ENCODE measurements around the gene TMEM198. TPM values are rescaled to one million over a fixed set of nuclear protein-coding genes. Genes with fewer than 3 reads are reported as not detected.

Gene TMEM198
- total and polyA plus RNA-seq, 9 of the 15 experiments (the other 6 are each of a cell fraction or from before 2014, with no cell fraction given): 0.03 to 3.8 (median 1.0) TPM

- TF ChIP-seq, protein P1, sequence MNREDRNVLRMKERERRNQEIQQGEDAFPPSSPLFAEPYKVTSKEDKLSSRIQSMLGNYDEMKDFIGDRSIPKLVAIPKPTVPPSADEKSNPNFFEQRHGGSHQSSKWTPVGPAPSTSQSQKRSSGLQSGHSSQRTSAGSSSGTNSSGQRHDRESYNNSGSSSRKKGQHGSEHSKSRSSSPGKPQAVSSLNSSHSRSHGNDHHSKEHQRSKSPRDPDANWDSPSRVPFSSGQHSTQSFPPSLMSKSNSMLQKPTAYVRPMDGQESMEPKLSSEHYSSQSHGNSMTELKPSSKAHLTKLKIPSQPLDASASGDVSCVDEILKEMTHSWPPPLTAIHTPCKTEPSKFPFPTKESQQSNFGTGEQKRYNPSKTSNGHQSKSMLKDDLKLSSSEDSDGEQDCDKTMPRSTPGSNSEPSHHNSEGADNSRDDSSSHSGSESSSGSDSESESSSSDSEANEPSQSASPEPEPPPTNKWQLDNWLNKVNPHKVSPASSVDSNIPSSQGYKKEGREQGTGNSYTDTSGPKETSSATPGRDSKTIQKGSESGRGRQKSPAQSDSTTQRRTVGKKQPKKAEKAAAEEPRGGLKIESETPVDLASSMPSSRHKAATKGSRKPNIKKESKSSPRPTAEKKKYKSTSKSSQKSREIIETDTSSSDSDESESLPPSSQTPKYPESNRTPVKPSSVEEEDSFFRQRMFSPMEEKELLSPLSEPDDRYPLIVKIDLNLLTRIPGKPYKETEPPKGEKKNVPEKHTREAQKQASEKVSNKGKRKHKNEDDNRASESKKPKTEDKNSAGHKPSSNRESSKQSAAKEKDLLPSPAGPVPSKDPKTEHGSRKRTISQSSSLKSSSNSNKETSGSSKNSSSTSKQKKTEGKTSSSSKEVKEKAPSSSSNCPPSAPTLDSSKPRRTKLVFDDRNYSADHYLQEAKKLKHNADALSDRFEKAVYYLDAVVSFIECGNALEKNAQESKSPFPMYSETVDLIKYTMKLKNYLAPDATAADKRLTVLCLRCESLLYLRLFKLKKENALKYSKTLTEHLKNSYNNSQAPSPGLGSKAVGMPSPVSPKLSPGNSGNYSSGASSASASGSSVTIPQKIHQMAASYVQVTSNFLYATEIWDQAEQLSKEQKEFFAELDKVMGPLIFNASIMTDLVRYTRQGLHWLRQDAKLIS (CRISPR knock-in tag; IDR thresholded peaks at IDR 0.05): no peak
- TF ChIP-seq ZNF830 (CRISPR knock-in tag; IDR thresholded peaks at IDR 0.05): no peak
- peak; percentile 12; the same call in 1 of the 2 replicates for TF ChIP-seq CREB1 (IDR thresholded peaks at IDR 0.05)
- no peak for TF ChIP-seq CREB1 (CRISPR knock-in tag; IDR thresholded peaks at IDR 0.05)
- TF ChIP-seq DDX20 (tag; IDR thresholded peaks at IDR 0.05; ENCODE audit: low read depth): no peak
- no peak for TF ChIP-seq TSC22D4 (tag; IDR thresholded peaks at IDR 0.05)
- TF ChIP-seq SRSF7 (optimal IDR thresholded peaks at IDR 0.05; ENCODE audit: low read depth, low read length): no peak
- peak in 1 of 3 experiments; percentile 47; a peak in 1 of 6 replicates for TF ChIP-seq ZBTB11 (CRISPR knock-in tag; IDR thresholded peaks at IDR 0.05)
- TF ChIP-seq CBFA2T2 (conservative IDR thresholded peaks at IDR 0.05): peak; percentile 91
- no peak for TF ChIP-seq ZC3H4 (CRISPR knock-in tag; IDR thresholded peaks at IDR 0.05; ENCODE audit: borderline replicate concordance)
- no peak for TF ChIP-seq ZNF77 (CRISPR knock-in tag; IDR thresholded peaks at IDR 0.05)
- TF ChIP-seq RBM15 (IDR thresholded peaks at IDR 0.05; ENCODE audit: insufficient read depth, low read length): no peak
- TF ChIP-seq FOXA3 (CRISPR knock-in tag; conservative IDR thresholded peaks at IDR 0.05 in 1 of 2, IDR thresholded peaks at IDR 0.05 in 1 of 2): no peak
- 0 out of 2 replicates have a peak, but pooled peaks have one; percentile 28 for TF ChIP-seq NR2C1 (IDR thresholded peaks at IDR 0.05)
- TF ChIP-seq NR2C1 (tag; IDR thresholded peaks at IDR 0.05): peak; percentile 15; the same call in 1 of the 2 replicates
- TF ChIP-seq ZNF282 (CRISPR knock-in tag; IDR thresholded peaks at IDR 0.05): no peak
- peak; percentile 53; the same call in 1 of the 2 replicates for TF ChIP-seq ZNF76 (CRISPR knock-in tag; IDR thresholded peaks at IDR 0.05; ENCODE audit: borderline replicate concordance)
- TF ChIP-seq ZKSCAN3 (CRISPR knock-in tag; IDR thresholded peaks at IDR 0.05): no peak
- TF ChIP-seq PHB2 (IDR thresholded peaks at IDR 0.05; ENCODE audit: low read depth): no peak
- TF ChIP-seq TEAD4 (IDR thresholded peaks at IDR 0.05; ENCODE audit: low read length): peak; percentile 94
- TF ChIP-seq TEAD4 (CRISPR knock-in tag; IDR thresholded peaks at IDR 0.05; ENCODE audit: borderline replicate concordance): no peak
- no peak for TF ChIP-seq ZC3H11A (IDR thresholded peaks at IDR 0.05; ENCODE audit: low read depth, low read length)
Measured at GRCh38 chr2:219525533-219526232, 18.1 kb upstream of the TMEM198 start (continued).

Data from K562 (cell line).